Heart right ventricle (tissue), 16 donors: ENCODE results near the gene MGAT5. TPM values are rescaled to one million over a fixed set of nuclear protein-coding genes. Genes with fewer than 3 reads are reported as not detected.

Experiments
- ATAC-seq, 8 donors: fragments of 200-7000 bp; cut with Tn5 transposase; one replicate each; pipeline ENCODE4 v1.9.1; 2020; ENCODE audit warnings: mild to moderate bottlenecking in 8 of 8, moderate library complexity in 8 of 8, moderate number of reproducible peaks in 1 of 8
- DNase-seq, 2 donors: peaks; one replicate each; pipeline ENCODE4 v3.0.0-alpha.2; 2020
- H3K27ac ChIP-seq, 10 donors: fragments of 200-600 bp; sonication (generic) in 2 of 10; one replicate each; pipeline versions ENCODE4 v1.5.0 to v1.8.0; 2020 to 2022; ENCODE audit warnings: mild to moderate bottlenecking in 3 of 10
- H3K27me3 ChIP-seq, 7 donors: fragments of 200-600 bp; one replicate each; pipeline ENCODE4 v1.8.0; 2021 to 2022; ENCODE audit warnings: mild to moderate bottlenecking in 2 of 7
- H3K36me3 ChIP-seq, 9 donors: fragments of 200-600 bp; sonication (generic) in 1 of 9; one replicate each; pipeline versions ENCODE4 v1.5.0 to v1.8.0; 2020 to 2022; ENCODE audit warnings: mild to moderate bottlenecking in 2 of 9
- H3K4me1 ChIP-seq, 9 donors: fragments of 200-600 bp; sonication (generic) in 1 of 9; one replicate each; pipeline versions ENCODE4 v1.5.0 to v1.8.0; 2020 to 2022; ENCODE audit warnings: mild to moderate bottlenecking in 4 of 9
- H3K4me3 ChIP-seq, 10 donors: fragments of 200-600 bp; sonication (generic) in 2 of 10; one replicate each; pipeline versions ENCODE4 v1.5.0 to v1.8.0; 2020 to 2022; ENCODE audit warnings: mild to moderate bottlenecking in 7 of 10, moderate library complexity in 2 of 10
- H3K9me3 ChIP-seq, 11 donors: fragments of 200-600 bp in 10 of 11; sonication (generic) in 2 of 11; one replicate each; pipeline versions ENCODE4 v1.5.0 to v1.8.0; 2013 to 2022; ENCODE audit warnings: mild to moderate bottlenecking in 2 of 11, control low read depth in 1 of 11, moderate library complexity in 1 of 11
- WGBS, 2 donors: extraction: QIAGEN DNeasy Blood & Tissue Kit; methylation state at CpG; one replicate each; pipeline ENCODE4 v1.1.7; 2013; ENCODE audit warnings: inconsistent platforms in 1 of 2; 5-methylcytosine and 5-hydroxymethylcytosine counted together
- intact Hi-C, 10 donors: fragments of 100-400 bp; cut with DNase I; formaldehyde crosslinking; loops; one replicate each; pipeline versions ENCODE4 v1.11.1 to v1.14.2; 2022
- polyA plus RNA-seq, 2 donors: library from polyadenylated mRNA; stranded (reverse); fragments of 200-250 nt; gene quantifications; one replicate each; pipeline ENCODE4 v1.2.3, GENCODE V29; 2013
- total RNA-seq, 10 donors: library from RNA; stranded (reverse); fragmentation: NEBNext Ultra II Directional in 3 of 10; extraction: Animal tissue kit (Norgen Biotek cat#: 25700) in 3 of 10; gene quantifications; one replicate each; pipeline versions ENCODE4 v1.2.1 to v1.2.4, GENCODE V29; 2021 to 2023
- TF ChIP-seq, protein P1 (sequence below), 9 donors: fragments of 200-600 bp; sonication (generic) in 2 of 9; IDR thresholded peaks; one replicate each; pipeline versions ENCODE4 v1.5.0 to v1.8.0; 2021 to 2022; ENCODE audit warnings: antibody characterized with exemption in 9 of 9, mild to moderate bottlenecking in 5 of 9, moderate library complexity in 1 of 9
- donor health status: Arrhythmogenic right ventricular cardiomyopathy.
- donor health status: ischemic (EF 13 %, LVEDD 7.1; RV severe dilation, severe dysfunction).
- donor health status: healthy with polysubstance abuse.
- donor health status: DM: no; HTN: yes; CAD: no.
- donor health status: DM: no; HTN: no; CAD: no.
- donor health status: ischemic (EF 25% LVEDD 6.9; RV normal size, moderate dysfunction).
- donor health status: ischemic (EF 25% LVEDD 5.7; RV mildly dilated, moderate dysfunction).
- donor health status: healthy.
- donor health status: DM: yes; HTN: yes; CAD: no.
- donor health status: Ischemic cardiomyopathy.
- donor health status: ischemic (EF 35%, LVEDD 5.7; RV mildly dilated, moderate dysfunction).
- donor health status: nonischemic (EF 11% LVEDD 7.7; RV severe dilation, severe dysfunction).
- donor health status: DM: yes; HTN: yes; CAD: no.
- donor health status: PGD.
- donor health status: ischemic (EF 29% LVEDD 5.4; RV normal size, mild dysfunction).
- donor health status: nonischemic (EF 23%, LVEDD 6.1; RV moderate dilation, normal function).

The MGAT5 gene
- total and polyA plus RNA-seq, 12 donors, result 6.4 to 111 (median 92.2) TPM

GRCh38 chr2:134235510-134236144 lies 18.2 kb upstream of the MGAT5 start:
- no peak overlapping the region for H3K27ac ChIP-seq
- TF ChIP-seq, protein P1, sequence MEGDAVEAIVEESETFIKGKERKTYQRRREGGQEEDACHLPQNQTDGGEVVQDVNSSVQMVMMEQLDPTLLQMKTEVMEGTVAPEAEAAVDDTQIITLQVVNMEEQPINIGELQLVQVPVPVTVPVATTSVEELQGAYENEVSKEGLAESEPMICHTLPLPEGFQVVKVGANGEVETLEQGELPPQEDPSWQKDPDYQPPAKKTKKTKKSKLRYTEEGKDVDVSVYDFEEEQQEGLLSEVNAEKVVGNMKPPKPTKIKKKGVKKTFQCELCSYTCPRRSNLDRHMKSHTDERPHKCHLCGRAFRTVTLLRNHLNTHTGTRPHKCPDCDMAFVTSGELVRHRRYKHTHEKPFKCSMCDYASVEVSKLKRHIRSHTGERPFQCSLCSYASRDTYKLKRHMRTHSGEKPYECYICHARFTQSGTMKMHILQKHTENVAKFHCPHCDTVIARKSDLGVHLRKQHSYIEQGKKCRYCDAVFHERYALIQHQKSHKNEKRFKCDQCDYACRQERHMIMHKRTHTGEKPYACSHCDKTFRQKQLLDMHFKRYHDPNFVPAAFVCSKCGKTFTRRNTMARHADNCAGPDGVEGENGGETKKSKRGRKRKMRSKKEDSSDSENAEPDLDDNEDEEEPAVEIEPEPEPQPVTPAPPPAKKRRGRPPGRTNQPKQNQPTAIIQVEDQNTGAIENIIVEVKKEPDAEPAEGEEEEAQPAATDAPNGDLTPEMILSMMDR (IDR thresholded peaks at IDR 0.05), result no peak
- 82 to 84% methylated on average over 4 of the region's 4 CpGs for WGBS, 2 donors
- H3K4me3 ChIP-seq, result no peak overlapping the region
- H3K4me1 ChIP-seq, result peaks cover 0 to 79% (median 41%) of the 10 kb centered on the region in 9 donors
- DNase-seq, result no peak
- ATAC-seq, result no peak
- intact Hi-C loops, result loop anchor here in 1 of 10 donors (10.0 kb wide), 1 partner anchor 179 kb away; no protein-coding TSS in a partner anchor
- H3K9me3 ChIP-seq, result no peaks in the 10 kb centered on the region
- no peaks in the 10 kb centered on the region for H3K27me3 ChIP-seq
- H3K36me3 ChIP-seq, result no peaks in the 10 kb centered on the region

DNA sequence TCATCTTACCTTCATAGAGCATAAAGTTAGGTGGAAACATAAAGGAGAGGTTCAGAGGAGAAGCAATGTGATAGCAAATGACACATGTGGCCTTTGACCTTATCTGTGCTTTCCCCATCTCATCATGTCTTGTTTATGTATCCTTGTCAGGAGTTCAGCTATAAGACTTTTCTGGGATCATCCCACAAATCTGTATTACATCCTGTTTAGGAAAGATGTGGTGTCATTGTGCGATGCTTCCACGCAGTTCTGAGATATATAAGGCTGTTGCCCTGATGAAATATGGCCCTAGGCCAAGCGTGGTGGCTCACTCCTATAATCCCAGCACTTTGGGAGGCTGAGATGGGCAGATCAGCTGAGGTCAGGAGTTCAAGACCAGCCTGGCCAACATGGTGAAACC lies 15.5 kb upstream of the MGAT5 start:
- DNase-seq, result no peak
- H3K4me3 ChIP-seq, result no peak overlapping the region
- H3K27ac ChIP-seq, result no peak overlapping the region
- TF ChIP-seq, protein P1 (IDR thresholded peaks at IDR 0.05), result no peak
- H3K36me3 ChIP-seq, result no peaks in the 10 kb centered on the region
- WGBS, 2 donors, result 59 to 76% methylated on average over 3 of the region's 3 CpGs
- peaks cover 0 to 74% (median 28%) of the 10 kb centered on the region in 9 donors for H3K4me1 ChIP-seq
- ATAC-seq, result no peak
- no peaks in the 10 kb centered on the region for H3K27me3 ChIP-seq
- H3K9me3 ChIP-seq, result no peaks in the 10 kb centered on the region
- intact Hi-C loops, result loop anchor here in 1 of 10 donors (10.0 kb wide), 1 partner anchor 176 kb away; no protein-coding TSS in a partner anchor

DNA sequence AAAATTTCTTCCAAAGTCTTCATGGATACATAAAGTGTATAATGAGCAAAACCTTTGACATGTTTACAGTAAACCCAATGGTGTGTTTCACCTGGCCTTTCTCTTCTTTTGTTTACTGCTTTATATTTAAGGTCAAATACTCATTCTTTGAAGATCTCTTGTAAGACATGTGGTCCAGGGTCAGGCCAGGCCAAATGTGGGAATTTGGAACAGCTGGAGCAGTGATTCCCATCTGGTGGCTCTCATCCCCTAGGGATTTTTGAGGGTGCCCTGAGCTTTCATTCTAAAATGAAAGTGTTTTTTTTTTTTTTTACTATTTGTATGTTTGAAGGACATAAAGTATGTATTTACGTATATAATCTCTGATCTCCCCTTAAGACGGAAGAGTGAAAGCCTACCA lies 13.8 kb upstream of the MGAT5 start:
- no peaks in the 10 kb centered on the region for H3K27me3 ChIP-seq
- no peak overlapping the region for H3K27ac ChIP-seq
- H3K4me1 ChIP-seq, result peaks cover 0 to 74% (median 28%) of the 10 kb centered on the region in 9 donors
- 86 to 87% methylated on average over 2 of the region's 2 CpGs for WGBS, 2 donors
- intact Hi-C loops, result loop anchor here in 5 of 10 donors (1.0 to 10.0 kb wide), 5 partner anchors 8 to 355 kb away; no protein-coding TSS in a partner anchor
- DNase-seq, result no peak
- no peaks in the 10 kb centered on the region for H3K36me3 ChIP-seq
- TF ChIP-seq, protein P1 (IDR thresholded peaks at IDR 0.05), result no peak
- H3K4me3 ChIP-seq, result no peak overlapping the region
- ATAC-seq, result no peak
- H3K9me3 ChIP-seq, result no peaks in the 10 kb centered on the region

DNA sequence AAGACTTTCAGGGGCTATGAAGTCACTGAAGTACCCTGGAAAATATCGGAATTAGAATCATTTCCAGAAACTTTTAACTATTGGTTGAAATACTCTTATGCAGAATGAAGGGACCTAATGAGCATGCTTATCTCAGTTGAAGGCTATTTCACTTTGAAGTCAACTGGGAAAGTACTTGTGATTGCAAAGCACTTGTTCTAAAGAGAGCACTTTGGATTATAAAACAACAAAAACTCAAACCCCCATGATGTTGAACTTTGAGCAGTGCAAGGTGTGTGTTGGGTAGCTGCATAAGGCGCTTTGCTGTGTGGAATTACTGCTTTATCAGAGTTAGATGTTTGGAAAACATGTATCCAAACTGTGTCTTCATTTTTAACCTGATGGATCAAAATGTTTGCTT lies 12.0 kb upstream of the MGAT5 start:
- peaks cover 6 to 76% (median 44%) of the 10 kb centered on the region in 9 donors for H3K4me1 ChIP-seq
- TF ChIP-seq, protein P1 (IDR thresholded peaks at IDR 0.05), result no peak
- H3K4me3 ChIP-seq, result no peak overlapping the region
- no peaks in the 10 kb centered on the region for H3K9me3 ChIP-seq
- 93% methylated on average over 2 of the region's 2 CpGs for WGBS, 2 donors
- H3K27me3 ChIP-seq, result no peaks in the 10 kb centered on the region
- intact Hi-C loops, result loop anchor here in 5 of 10 donors (2.0 to 10.0 kb wide), 5 partner anchors 117 to 357 kb away; no protein-coding TSS in a partner anchor
- no peak for DNase-seq
- no peak for ATAC-seq
- no peak overlapping the region for H3K27ac ChIP-seq
- no peaks in the 10 kb centered on the region for H3K36me3 ChIP-seq
